NCI-H2171 treated with DMSO at 0.1 percent for 48 hours (cell line): Measurements from ENCODE around the gene PTCD2.

ENCODE experiments used
- DNase-seq: peaks from one replicate; lab custom pipeline; 2025; lab: John Stamatoyannopoulos, UW

The PTCD2 gene, protein sequence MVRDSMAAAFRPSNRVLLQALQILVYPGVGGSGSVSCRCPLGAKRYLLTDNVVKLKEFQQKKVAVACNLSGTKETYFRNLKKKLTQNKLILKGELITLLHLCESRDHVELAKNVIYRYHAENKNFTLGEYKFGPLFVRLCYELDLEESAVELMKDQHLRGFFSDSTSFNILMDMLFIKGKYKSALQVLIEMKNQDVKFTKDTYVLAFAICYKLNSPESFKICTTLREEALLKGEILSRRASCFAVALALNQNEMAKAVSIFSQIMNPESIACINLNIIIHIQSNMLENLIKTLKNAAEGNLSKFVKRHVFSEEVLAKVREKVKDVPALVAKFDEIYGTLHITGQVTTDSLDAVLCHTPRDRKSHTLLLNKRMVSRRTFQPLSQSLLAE

DNA sequence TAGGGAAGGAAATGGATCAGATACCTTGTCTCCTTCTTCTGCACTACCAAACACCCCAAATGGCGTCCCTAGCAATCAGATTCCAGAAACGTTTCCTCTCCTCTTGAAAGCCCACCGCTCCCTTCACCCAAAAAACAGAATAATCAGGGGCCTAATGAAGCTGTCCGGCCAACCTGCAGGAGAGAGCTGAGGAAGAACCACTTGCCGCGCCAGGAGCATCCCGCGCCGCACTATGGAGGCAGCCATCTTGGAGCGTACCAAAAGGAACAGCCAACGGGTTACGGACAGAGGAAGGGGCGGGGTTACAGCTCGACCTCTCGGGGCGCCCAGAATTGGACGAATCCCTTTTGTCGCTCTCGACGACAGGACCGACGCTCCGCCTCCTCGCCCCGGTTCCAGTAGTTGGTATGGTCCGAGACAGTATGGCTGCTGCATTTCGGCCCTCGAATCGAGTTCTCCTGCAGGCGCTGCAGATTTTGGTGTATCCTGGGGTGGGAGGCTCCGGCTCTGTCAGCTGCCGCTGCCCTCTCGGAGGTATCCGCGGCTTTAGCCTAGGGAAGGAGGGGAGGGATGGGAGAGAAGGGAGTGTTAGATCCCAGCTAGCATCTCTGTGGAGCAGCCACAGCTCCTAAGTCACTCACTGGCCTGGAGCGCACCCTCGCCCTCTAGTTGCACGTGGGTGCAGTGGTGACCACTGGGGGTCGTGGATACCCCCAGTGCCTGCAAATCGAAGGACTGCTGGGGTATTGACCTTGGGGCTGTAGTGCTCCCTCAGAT, at the start of gene PTCD2, which contains the start of gene MRPS27:
Gene PTCD2, plus strand, starts transcription at position 398 of the 777 bp plus-strand sequence. Its CDS starts 10 bp downstream, at position 408.
Gene MRPS27, minus strand, starts transcription at position 265 of the 777 bp plus-strand sequence. Its CDS starts 19 bp downstream, at position 246.
- DNase-seq = peak; percentile 92

DNA sequence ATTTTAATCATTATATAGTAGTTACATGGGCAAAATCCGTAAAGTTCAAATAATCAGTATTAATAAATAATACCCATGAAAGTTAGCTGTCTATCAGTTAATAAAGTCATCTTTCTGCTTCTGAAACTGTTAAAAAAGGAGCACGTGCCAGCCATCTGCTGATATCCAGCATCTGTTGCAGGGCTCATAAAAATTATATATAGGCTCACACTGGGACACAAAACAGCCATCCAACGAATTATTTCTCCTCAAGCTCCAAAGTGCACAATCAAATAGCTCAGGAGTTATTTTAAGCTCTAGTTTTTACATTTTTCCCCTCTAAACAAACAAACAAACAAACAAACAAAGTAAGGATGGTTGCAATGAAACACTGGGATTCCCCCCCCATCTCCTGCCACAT, 48.5 kb upstream of the PTCD2 start:
- DNase-seq = peak; percentile 43

DNA sequence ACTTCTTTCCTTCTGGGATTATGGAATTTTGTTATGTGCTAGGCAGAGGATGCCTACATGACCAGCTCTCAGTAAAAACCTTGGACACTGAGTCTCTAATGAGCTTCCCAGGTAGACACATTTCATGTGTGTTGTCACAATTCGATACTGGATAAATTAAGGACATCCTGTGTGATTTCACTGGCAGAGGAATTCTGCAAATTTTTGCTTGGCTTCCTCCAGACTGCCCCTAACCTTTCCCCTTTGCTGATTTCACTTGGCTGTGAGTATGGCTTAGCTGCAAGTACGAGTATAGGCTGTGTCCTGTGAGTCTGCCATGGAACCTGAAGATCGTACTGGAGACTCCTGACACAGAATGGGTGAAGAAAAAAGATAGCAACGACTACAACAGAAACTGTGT, 47.8 kb upstream of the PTCD2 start:
- no peak for DNase-seq

DNA sequence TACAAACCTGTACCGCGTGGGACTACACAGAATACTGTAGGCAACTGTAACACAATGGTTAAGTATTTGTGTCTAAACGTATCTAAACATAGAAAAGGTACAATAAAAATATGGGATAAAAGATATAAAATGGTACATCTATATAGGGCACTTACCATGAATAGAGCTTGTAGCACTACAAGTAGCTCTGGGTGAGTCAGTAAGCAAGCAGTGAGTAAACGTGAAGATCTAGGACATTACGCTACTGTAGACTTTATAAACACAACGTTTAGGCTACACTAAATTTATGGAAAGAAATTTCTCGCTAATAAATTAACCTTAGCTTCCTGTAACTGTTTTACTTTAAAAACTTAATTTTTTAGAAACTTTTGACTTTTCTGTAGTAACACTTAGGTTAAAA, 46.6 kb upstream of the PTCD2 start:
- no peak for DNase-seq

DNA sequence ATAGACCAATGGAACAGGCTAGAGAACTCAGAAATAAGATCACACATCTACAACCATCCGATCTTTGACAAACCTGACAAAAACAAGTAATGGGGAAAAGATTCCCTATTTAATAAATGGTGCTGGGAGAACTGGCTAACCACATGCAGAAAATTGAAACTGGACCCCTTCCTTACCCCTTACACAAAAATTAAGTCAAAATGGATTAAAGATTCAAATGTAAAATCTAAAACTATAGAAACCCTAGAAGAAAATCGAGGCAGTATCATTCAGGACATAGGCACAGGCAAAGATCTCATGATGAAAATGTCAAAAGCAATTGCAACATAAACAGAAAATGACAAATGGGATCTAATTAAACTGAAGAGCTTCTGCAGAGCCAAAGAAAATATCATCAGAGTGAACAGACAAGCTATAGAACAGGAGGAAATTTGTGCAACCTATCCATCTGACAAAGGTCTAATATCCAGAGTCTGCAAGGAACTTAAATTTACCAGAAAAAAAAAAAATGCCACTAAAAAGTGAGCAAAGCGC, 43.9 kb upstream of the PTCD2 start:
- DNase-seq = no peak

DNA sequence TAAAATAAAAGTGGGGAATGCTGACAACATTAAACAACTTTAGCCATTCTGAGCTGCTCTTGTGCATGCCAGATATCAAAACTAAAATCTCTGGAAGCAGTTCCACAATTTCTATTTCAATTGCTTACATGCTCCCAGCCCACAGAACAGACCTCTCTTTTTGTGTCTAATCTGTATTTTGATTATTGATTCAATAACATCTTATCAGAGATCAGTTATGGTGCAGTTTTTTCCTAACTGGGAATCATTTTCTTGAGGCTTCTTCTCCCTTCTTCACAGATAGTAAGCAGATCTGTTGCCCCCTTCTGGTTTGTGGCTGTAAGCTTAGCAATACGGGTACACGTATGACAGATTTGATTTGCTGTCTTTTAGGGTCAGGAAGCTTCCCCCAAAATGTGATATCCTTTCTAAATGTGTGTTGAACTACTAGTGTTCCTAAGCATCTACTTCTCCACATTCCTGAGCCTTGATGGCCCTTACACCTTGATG, 39.5 kb upstream of the PTCD2 start:
- DNase-seq = no peak

DNA sequence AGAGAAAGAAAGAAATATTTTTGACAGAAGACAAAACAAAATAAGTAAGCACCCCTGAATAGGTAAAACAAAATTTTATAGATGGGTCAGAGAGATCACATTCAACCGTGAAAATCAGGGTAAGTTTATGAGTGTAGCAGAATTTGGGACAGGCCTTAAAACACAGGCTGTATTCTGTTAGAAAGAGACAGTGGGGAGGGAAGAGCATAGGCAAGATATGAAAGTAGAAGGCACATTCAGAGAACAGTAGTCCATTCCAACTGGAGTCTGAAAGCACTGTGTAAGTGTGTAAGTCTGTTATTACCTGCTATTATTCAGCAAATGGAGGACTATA, 38.8 kb upstream of the PTCD2 start:
- no peak for DNase-seq

DNA sequence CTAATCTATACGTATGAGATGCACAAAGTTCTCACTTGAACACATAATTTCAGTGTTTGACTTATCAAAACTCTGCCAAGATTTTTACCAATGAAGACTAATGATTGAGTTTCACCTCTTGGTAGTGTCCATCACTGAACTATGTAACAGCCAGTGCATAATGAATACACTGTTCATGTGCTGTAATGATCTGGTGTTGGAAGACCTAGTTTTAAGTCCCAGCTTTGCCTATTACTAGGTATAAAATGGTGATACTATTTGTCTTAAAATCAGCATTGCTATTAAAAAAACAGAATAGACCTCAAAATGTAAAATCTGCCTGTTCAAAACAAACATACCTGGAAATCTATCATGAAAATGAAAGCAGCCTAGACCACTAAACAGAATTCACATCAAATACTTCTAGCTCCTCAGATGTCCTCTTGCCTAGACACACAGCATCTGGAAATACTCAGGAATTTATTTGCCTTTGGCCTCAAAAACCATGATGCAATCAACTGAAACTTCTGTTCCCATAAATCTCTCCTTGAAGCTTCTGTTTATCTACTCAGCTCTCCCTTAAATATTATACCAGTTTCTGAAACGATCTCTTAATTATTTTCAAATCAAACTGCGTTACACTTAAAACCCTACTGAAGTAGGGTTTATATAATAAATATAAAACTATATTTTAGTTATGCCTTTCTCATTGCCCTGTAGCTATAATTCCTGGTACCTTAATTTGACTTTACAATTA, 38.2 kb upstream of the PTCD2 start:
- DNase-seq = peak; percentile 41

DNA sequence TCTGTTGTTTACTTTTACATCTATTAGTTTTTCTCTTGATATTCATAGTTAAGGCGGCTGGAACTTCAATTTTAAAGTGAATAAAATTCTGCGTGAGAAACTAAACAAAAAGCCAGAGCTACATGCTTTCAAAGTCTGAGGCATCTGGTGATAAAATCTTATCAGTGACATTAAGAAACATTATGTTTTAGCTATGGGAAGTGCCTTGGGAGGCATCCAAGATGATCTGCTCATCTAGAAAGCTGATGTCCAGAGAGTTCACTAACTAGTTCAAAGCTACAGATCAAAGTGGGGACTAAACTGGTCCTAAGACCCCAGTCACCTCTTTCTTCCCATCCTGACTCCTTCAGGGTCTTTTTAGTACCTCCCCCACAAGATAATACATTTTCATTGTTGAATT, 37.3 kb upstream of the PTCD2 start:
- no peak for DNase-seq

DNA sequence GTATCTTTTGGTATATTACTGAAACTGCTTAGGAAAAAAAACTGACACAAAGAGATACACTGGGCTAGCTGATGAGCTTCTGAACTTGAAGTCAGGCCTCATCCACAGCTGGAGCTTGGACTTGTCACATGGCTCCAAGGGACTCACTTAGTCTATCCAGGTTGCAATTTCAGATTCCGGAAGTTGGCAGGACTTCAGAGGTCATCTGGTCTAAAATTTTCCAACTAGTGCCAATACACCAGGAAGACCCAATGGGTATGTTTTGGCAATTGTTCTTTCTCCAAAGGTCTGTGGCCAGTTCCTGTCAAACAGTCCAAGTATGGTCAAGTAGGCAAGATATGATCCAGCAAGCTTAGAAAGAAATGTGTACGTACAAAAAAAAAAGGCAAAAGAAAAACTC, 36.8 kb upstream of the PTCD2 start:
- no peak for DNase-seq

DNA sequence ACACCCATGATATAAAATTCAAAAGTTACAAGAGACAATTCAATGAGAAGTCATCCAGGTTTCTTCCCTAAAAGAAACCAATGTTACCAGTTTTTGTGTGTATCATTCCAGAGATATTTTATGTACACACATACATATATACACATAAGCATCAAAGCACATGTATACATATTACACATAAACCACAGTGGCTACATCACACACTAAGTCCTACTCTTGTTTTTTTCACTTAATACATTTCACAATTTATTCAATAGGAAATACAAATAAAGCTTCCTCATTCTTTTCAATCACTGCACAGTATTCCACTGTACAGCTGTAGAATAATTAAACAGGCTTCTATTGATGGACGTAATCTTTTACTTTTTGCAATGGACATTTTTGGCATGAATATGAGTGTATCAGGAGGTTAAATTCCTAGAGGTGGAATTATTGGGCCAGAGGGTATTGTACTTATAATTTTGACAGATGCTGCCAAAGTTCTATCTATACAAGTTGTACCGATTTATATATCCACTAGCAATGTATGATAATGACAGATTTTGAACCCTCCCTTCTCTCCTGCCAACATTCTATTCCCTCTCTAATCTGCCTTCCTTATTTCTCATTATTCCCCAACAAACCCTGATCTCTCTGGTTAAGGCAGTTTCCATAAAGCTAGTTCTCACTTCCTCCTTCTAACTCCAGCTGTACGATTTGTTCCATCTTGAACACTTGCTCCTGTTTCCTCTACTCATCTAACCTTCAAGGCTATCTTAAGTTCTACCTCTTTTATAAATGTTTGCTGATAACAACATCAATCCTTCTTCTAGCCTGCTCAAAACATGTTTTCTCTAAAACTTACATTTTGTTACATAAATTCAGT, 35.4 kb upstream of the PTCD2 start:
- DNase-seq = no peak

DNA sequence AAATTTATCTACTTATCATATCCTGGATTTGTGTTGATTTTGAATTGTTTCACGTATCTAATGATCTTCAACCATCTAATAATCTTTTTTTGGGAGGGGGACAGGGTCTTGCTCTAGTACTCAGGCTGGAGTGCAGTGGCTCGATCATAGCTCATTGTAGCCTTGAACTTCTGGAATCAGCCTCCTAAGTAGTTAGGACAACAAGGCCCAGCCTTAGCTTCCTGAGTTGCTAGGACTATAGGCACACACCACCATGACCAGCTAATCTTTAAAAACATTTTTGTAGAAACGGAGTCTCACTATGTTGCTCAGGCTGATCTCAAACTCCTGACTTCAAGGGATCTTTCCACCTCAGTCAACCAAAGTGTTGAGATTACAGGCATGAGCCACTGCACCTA, 34.8 kb upstream of the PTCD2 start:
- DNase-seq = no peak

DNA sequence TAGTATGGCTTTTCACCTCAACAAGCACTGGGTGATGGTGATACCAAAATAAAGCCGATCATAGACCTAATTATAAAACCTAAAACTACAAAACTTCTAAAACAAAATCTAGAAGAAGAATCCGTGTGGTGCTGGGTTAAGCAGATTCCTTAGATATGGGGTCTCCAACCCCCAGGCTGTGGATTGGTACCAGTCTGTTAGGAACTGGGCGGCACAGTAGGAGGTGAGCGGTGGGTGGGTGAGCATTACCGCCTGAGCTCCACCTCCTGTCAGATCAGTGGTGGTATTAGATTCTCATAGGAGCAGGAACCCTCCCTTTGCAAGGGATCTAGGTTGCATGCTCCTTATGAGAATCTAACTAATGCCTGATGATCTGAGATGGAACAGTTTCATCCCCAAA, 33.4 kb upstream of the PTCD2 start:
- no peak for DNase-seq

DNA sequence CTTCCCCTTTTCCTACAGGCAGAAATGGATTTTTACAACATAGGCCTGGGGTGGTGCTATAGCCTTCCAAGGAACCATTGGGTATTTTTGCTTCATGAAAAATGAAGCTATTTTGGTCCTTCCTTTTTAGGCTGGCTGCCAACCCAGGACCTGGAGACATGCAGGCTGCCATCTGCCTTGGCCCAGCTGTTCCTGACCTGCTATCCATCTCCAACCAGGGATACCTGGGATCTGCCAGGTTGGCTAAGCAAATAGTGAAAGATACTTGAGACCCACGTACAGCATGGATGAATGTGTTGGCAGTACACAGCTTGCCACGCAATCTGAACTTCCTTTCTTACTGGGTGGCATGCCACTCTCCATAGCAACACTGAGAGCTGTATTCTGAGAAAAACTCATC, 31.2 kb upstream of the PTCD2 start:
- DNase-seq = peak; percentile 95

DNA sequence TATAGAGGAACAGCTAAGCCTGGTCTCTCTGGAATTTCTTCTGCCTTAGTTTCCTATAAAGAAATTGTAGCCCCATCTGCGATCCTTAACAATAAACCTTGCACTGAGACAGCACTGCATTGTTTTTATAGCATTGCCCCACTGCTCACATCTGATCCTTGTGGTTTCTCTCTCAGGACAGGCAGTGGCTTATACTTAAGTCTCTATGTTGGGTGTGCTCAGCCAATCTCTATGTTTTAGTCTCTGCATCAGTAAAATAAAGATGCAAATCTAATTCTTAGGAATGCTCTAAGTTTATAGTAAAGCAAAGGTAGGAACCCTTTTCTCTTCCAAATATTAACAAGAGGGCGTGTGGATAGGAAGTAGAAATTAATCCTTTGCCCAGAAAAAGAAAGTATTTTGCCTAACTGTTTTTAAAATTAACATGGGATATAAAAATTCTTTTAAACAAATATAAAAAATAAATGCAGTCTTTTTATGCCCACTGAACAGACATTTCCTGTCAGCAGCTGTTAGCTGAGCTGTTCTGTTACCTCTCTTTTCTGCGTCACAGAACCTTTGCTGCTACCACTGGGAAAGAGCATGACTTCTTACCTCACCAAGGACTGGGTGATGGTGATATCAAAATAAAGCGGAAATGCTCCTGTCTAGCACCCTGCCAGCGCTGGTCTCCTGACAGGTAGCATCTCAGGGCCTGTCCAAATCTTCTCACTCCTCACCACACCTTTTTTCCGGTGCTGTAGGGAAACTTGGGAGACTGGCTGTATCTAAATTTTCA, 29.6 kb upstream of the PTCD2 start:
- DNase-seq = peak; percentile 28

DNA sequence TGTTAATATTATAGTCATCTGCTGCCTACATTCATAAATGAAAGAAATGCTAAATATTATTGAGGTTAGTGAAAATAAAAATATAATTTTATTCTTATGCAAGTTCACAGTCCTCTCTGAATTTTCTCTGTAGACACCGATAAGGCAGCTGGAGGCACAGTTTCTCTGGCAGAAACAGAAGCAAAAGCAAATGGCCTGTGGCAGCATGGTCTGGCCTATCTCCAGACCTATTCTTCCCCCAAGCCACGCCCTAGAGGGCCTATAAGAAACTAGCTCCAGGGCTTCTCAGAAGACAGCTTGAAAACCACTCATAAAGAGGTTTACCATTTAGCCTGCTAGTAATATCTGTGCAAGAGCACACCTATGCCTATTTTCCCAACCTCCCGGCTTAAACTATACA, 28.6 kb upstream of the PTCD2 start:
- DNase-seq = peak; percentile 60

DNA sequence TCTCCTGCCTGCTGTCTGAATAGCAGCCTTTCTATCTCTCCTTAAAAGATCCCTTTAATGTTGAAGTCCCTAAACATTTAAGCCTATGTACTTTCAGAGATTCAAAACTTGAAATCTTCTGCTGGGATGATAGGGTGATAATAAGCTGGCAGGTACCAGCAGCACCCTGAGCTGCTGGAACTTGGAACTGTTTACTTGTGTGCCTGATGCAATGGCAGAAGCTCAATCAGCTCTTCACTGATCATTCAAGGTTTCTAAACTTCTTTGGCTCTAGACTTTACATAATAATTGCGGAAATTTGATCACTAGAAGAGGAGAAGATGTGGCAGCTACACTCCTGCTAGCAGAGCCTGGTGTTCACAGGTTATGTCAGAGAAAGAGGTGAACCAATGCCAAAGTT, 27.8 kb upstream of the PTCD2 start:
- peak; percentile 35 for DNase-seq

DNA sequence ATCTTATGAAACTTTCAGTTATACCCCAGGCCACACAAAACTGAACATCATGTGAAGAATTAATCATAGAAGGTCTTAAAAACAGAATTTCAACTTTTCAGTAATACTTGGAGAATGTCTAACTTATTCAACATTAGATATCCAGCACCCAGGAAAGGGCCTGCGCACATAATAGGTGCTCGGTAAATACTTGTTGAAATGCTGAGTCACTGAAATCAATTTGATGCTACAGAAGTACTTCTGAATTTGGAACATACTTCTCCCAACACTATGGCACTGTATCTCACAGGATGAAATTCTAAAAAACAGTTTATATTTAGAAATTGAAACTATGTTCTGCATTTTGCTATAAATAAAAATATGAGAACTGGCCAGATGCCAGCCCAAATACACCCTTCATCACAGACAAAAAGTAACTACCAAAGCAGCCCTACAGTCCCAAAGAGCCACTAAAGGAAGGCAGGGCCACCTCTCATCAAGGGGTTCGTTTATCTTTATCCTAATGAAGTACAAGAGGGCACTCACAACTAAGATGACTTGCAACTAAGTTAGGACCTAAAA, 26.6 kb upstream of the PTCD2 start:
- DNase-seq = no peak

DNA sequence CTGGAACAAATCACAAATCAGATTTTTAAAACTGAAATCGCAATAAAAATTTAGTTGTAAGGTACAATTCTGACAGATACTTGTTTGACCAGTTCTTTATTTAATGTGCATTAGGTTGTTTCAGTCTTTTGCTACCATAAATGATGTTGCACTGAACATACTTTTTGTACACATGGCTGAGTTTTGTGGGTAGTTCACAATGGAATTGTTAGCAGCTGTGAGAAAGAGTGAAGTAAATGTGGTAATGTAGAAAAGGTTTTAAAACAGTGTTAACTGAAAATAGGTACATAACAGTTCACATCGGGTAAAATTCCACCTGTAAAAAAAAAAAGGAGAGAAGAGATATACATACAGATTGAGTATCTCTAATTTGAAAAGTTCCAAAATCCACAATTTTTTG, 25.7 kb upstream of the PTCD2 start:
- DNase-seq = no peak

DNA sequence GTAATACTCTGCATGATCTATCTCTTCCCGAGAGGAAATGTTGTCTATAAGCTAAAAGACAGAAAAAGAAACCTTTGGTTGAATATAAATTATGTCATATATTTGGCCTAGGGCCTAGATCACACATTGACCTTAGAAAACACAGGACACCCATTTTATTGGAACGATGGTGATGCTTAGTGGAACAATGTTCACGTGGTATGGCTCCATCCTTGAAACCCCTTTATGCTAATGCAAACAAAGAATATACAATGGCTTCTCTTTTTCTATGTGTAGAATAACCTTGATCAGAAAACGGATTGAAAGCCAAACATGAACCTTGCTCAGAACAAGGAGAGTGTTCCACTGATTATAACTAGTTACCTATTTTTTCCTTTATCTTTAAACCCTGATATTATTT, 24.6 kb upstream of the PTCD2 start:
- peak; percentile 48 for DNase-seq
